GM12878 (cell line): ENCODE data around the gene NSUN2. TPM values are rescaled to one million over a fixed set of nuclear protein-coding genes. Genes with fewer than 3 reads are reported as not detected.

Experiments used
- ATAC-seq: fragments of 200-7000 bp; cut with Tn5 transposase; 3 replicates; pipeline ENCODE4 v1.9.1; 2020; ENCODE audit warnings: mild to moderate bottlenecking, moderate library complexity
- BruUV-seq: library from RNA; stranded (reverse); fragments of 400-500 nt; replicated peaks from 2 replicates; lab custom pipeline; 2021; lab: Mats Ljungman, UMichigan
- CTCF ChIA-PET: fragments of 300-600 bp; sonication (Branson Sonifier 250); formaldehyde crosslinking; extraction: SDS; loops from one replicate; lab custom pipeline; 2021; ENCODE audit warnings: inconsistent platforms; lab: Yijun Ruan, JAX
- POLR2A ChIA-PET: fragments of 350-600 bp; formaldehyde crosslinking; extraction: SDS; loops from one replicate; lab custom pipeline; 2021; ENCODE audit warnings: inconsistent platforms; lab: Charles Lee
- RAD21 ChIA-PET: fragments of 300-600 bp; sonication (Branson Sonifier 250); formaldehyde crosslinking; loops from one replicate; lab custom pipeline; 2023; ENCODE audit warnings: antibody characterized with exemption; ENCODE audit not compliant: unreplicated experiment; lab: Charles Lee
- SMC1A ChIA-PET: fragments of 300-600 bp; sonication (Branson Sonifier 250); formaldehyde crosslinking; loops from one replicate; lab custom pipeline; 2023; ENCODE audit not compliant: unreplicated experiment, uncharacterized antibody; lab: Charles Lee
- DNase-seq: peaks from one replicate; pipeline ENCODE4 v3.0.0-alpha.2; 2011; ENCODE audit warnings: low read depth, low spot score
- FAIRE-seq: peaks from 3 replicates; lab custom pipeline; 2011; peaks lifted over from hg19 to GRCh38; lab: Jason Lieb, UNC
- H2AFZ ChIP-seq: 2 replicates; pipeline ENCODE4 v1.6.0; 2011; ENCODE audit warnings: low read depth, low read length, control low read depth; ENCODE audit not compliant: control insufficient read depth
- H3K27ac ChIP-seq: 2 replicates; pipeline ENCODE4 v1.5.1; 2011; ENCODE audit warnings: control low read depth; ENCODE audit not compliant: control insufficient read depth, insufficient read depth
- H3K27me3 ChIP-seq, 2 experiments: replicated peaks in 1 of 2; 2 replicates each; pipeline versions ENCODE4 v1.6.0 to v1.6.1; 2011; ENCODE audit warnings: low read length in 1 of 2; ENCODE audit not compliant: control insufficient read depth in 2 of 2, insufficient read depth in 2 of 2
- H3K36me3 ChIP-seq, 2 experiments: 2 replicates each; pipeline ENCODE4 v1.5.1; 2011; ENCODE audit warnings: low read length in 1 of 2; ENCODE audit not compliant: control insufficient read depth in 2 of 2, insufficient read depth in 2 of 2
- H3K4me1 ChIP-seq: 2 replicates; pipeline ENCODE4 v1.6.1; 2011; ENCODE audit warnings: mild to moderate bottlenecking, low read length, moderate library complexity, mixed read lengths; ENCODE audit not compliant: control insufficient read depth, insufficient read depth
- H3K4me2 ChIP-seq: 2 replicates; pipeline ENCODE4 v1.6.0; 2011; ENCODE audit warnings: control low read depth; ENCODE audit not compliant: control insufficient read depth, insufficient read depth
- H3K4me3 ChIP-seq: fragments of 200-600 bp; sonication (generic); 2 replicates; pipeline ENCODE4 v1.5.1; 2016
- H3K79me2 ChIP-seq: 2 replicates; pipeline ENCODE4 v1.6.0; 2011; ENCODE audit warnings: low read length; ENCODE audit not compliant: control insufficient read depth, insufficient read depth
- H3K9ac ChIP-seq: 2 replicates; pipeline ENCODE4 v1.8.0; 2011; ENCODE audit warnings: low read length, control low read depth, mixed read lengths; ENCODE audit not compliant: control insufficient read depth, insufficient read depth
- H3K9me3 ChIP-seq: replicated peaks from 3 replicates; pipeline ENCODE4 v1.5.1; 2011; ENCODE audit warnings: mild to moderate bottlenecking, low read length; ENCODE audit not compliant: control insufficient read depth, insufficient read depth
- H4K20me1 ChIP-seq: 2 replicates; pipeline ENCODE4 v1.6.0; 2011; ENCODE audit not compliant: control insufficient read depth, insufficient read depth
- BCL11A ChIP-seq: IDR thresholded peaks from 2 replicates; pipeline ENCODE4 v1.6.1; 2011; ENCODE audit warnings: low read depth, low read length
- CBX3 ChIP-seq: fragments of 200-600 bp; sonication (generic); IDR thresholded peaks from 2 replicates; pipeline ENCODE4 v1.6.1; 2016; ENCODE audit warnings: low read depth, borderline replicate concordance
- CBX5 ChIP-seq: sonication (generic); IDR thresholded peaks from 2 replicates; pipeline ENCODE4 v1.6.1; 2016; ENCODE audit warnings: low read depth, moderate library complexity, mild to moderate bottlenecking, inconsistent platforms
- CHD4 ChIP-seq: fragments of 200-600 bp; sonication (generic); IDR thresholded peaks from 2 replicates; pipeline ENCODE4 v1.6.1; 2016; ENCODE audit warnings: mild to moderate bottlenecking
- DPF2 ChIP-seq: fragments of 450-650 bp; IDR thresholded peaks from 2 replicates; pipeline ENCODE4 v1.6.1; 2017; ENCODE audit warnings: mild to moderate bottlenecking
- EGR1 ChIP-seq, 2 experiments: IDR thresholded peaks; 1 replicate in 1 of 2; 2 replicates in 1 of 2; pipeline ENCODE4 v1.6.1; 2011 to 2012; ENCODE audit warnings: low read depth in 2 of 2, low read length in 2 of 2, borderline replicate concordance in 1 of 2, mild to moderate bottlenecking in 1 of 2, moderate library complexity in 1 of 2
- GABPA ChIP-seq: IDR thresholded peaks from 2 replicates; pipeline ENCODE4 v1.6.1; 2014; ENCODE audit warnings: antibody characterized with exemption, low read depth, mild to moderate bottlenecking, inconsistent platforms
- HDAC6 ChIP-seq: fragments of 200-600 bp; sonication (generic); IDR thresholded peaks from one replicate; pipeline ENCODE4 v1.8.0; 2017; ENCODE audit warnings: antibody characterized with exemption; ENCODE audit not compliant: unreplicated experiment
- LARP7 ChIP-seq: fragments of 450-650 bp; IDR thresholded peaks from 2 replicates; pipeline ENCODE4 v1.6.1; 2017; ENCODE audit warnings: mild to moderate bottlenecking
- MYC ChIP-seq: IDR thresholded peaks from 2 replicates; pipeline ENCODE4 v1.6.1; 2011; ENCODE audit warnings: mild to moderate bottlenecking, low read length, moderate library complexity, inconsistent platforms; ENCODE audit not compliant: insufficient read depth, insufficient replicate concordance, insufficient read length, severe bottlenecking
- NR2C2 ChIP-seq: IDR thresholded peaks from 2 replicates; pipeline ENCODE4 v1.6.1; 2011; ENCODE audit warnings: borderline replicate concordance, low read depth; ENCODE audit not compliant: control insufficient read depth, insufficient read length
- RAD51 ChIP-seq: fragments of 450-650 bp; IDR thresholded peaks from 2 replicates; pipeline ENCODE4 v1.6.1; 2016; ENCODE audit warnings: moderate library complexity, mild to moderate bottlenecking, inconsistent platforms
- RBBP5 ChIP-seq: fragments of 200-600 bp; sonication (generic); conservative IDR thresholded peaks from 2 replicates; pipeline ENCODE4 v1.6.1; 2016
- RELB ChIP-seq: fragments of 450-650 bp; IDR thresholded peaks from 2 replicates; pipeline ENCODE4 v1.6.1; 2017; ENCODE audit warnings: low read depth, mild to moderate bottlenecking, moderate library complexity
- SIX5 ChIP-seq: IDR thresholded peaks from 2 replicates; pipeline ENCODE4 v1.6.1; 2011; ENCODE audit warnings: mild to moderate bottlenecking, low read depth, low read length, moderate library complexity; ENCODE audit not compliant: severe bottlenecking
- SMAD1 ChIP-seq: fragments of 450-650 bp; IDR thresholded peaks from 2 replicates; pipeline ENCODE4 v1.6.1; 2018; ENCODE audit warnings: mild to moderate bottlenecking, low read depth; ENCODE audit not compliant: partially characterized antibody
- YY1 ChIP-seq: IDR thresholded peaks from 2 replicates; pipeline ENCODE4 v1.6.1; 2011; ENCODE audit warnings: low read depth, mild to moderate bottlenecking, low read length
- WGBS: methylation state at CpG from one replicate; pipeline ENCODE4 v1.1.6; 2016; ENCODE audit warnings: low lambda C conversion rate; ENCODE audit not compliant: insufficient replicate concordance, insufficient coverage; ENCODE audit errors: missing lambda C conversion rate; 5-methylcytosine and 5-hydroxymethylcytosine counted together
- in situ Hi-C: fragments of 300-500 bp; cut with MboI; formaldehyde crosslinking; loops from 9 replicates; pipeline ENCODE4 v1.14.3; 2018; ENCODE audit warnings: mixed read lengths
- intact Hi-C: fragments of 100-400 bp; cut with micrococcal nuclease; formaldehyde crosslinking; loops from one replicate; pipeline ENCODE4 v1.14.2; 2022; ENCODE audit not compliant: unreplicated experiment
- polyA plus RNA-seq, 11 experiments: library from polyadenylated mRNA; depleted of rRNA in 4 of 11; unstranded in 6 of 11; stranded (reverse) in 5 of 11; fragments of >200 nt; fragmentation: Nextera tagmentation in 4 of 11; fragmentation: Illumina TruSeq in 1 of 11; extraction: Ambion mirVana in 4 of 11; extraction: Trizol in 1 of 11; gene quantifications; 1 replicate in 1 of 11; 2 replicates in 10 of 11; pipeline versions ENCODE4 v1.2.1 to v1.2.3, GENCODE V29; 2011 to 2016; ENCODE audit warnings: inconsistent platforms in 2 of 11, missing spikeins in 2 of 11, low read depth in 1 of 11
- total RNA-seq, 4 experiments: library from RNA; depleted of rRNA in 3 of 4; stranded (reverse); fragments of >200 nt in 3 of 4; fragmentation: Illumina TruSeq in 1 of 4; extraction: Trizol in 1 of 4; gene quantifications; 2 replicates each; pipeline versions ENCODE4 v1.2.1 to v1.2.3, GENCODE V29; 2013 to 2021
- TF ChIP-seq, protein P1 (sequence below): fragments of 150-350 bp; IDR thresholded peaks from 2 replicates; pipeline ENCODE4 v1.6.1; 2016; ENCODE audit warnings: low read depth, low read length

NSUN2 gene
- total and polyA plus RNA-seq, 10 of the 15 experiments (the other 5 are each of a cell fraction or from before 2014, with no cell fraction given), result 8.0 to 112 (median 91.1) TPM

- no peak overlapping the region for H3K9ac ChIP-seq
- no peak for TF ChIP-seq HDAC6
- no peak for TF ChIP-seq SMAD1
- no peak for TF ChIP-seq RELB
- no peak for TF ChIP-seq BCL11A
- no peak for TF ChIP-seq RAD51
- no peak for TF ChIP-seq NR2C2
- no peak for TF ChIP-seq CBX3
- TF ChIP-seq CHD4, result no peak
- no peak for TF ChIP-seq LARP7
- no peak for TF ChIP-seq RBBP5
- no peak for TF ChIP-seq GABPA
- no peak for TF ChIP-seq EGR1 (IDR thresholded peaks at IDR 0.05; ENCODE audit: borderline replicate concordance in 1 of 2, low read depth in 2 of 2, low read length in 2 of 2)
- TF ChIP-seq, protein P1, sequence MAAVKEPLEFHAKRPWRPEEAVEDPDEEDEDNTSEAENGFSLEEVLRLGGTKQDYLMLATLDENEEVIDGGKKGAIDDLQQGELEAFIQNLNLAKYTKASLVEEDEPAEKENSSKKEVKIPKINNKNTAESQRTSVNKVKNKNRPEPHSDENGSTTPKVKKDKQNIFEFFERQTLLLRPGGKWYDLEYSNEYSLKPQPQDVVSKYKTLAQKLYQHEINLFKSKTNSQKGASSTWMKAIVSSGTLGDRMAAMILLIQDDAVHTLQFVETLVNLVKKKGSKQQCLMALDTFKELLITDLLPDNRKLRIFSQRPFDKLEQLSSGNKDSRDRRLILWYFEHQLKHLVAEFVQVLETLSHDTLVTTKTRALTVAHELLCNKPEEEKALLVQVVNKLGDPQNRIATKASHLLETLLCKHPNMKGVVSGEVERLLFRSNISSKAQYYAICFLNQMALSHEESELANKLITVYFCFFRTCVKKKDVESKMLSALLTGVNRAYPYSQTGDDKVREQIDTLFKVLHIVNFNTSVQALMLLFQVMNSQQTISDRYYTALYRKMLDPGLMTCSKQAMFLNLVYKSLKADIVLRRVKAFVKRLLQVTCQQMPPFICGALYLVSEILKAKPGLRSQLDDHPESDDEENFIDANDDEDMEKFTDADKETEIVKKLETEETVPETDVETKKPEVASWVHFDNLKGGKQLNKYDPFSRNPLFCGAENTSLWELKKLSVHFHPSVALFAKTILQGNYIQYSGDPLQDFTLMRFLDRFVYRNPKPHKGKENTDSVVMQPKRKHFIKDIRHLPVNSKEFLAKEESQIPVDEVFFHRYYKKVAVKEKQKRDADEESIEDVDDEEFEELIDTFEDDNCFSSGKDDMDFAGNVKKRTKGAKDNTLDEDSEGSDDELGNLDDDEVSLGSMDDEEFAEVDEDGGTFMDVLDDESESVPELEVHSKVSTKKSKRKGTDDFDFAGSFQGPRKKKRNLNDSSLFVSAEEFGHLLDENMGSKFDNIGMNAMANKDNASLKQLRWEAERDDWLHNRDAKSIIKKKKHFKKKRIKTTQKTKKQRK, result no peak
- no peak for TF ChIP-seq MYC
- no peak for TF ChIP-seq DPF2
- no peak for TF ChIP-seq CBX5
- no peak for TF ChIP-seq YY1
- no peak for TF ChIP-seq SIX5
- 0 out of 2 replicates have a peak, but pooled peaks cover 3% of the 10 kb centered on the region for H4K20me1 ChIP-seq
- no peaks in the 10 kb centered on the region for H3K4me1 ChIP-seq
- H2AFZ ChIP-seq, result no peak overlapping the region
- no peak overlapping the region for H3K27ac ChIP-seq
- ATAC-seq (no peak; the same call in 2 of the 3 replicates), FAIRE-seq (no peak), DNase-seq (no peak)
- H3K79me2 ChIP-seq, result peaks cover 4% of the 10 kb centered on the region; the same call in 1 of the 2 replicates
- H3K4me3 ChIP-seq, result no peak overlapping the region
- WGBS, result 86% methylated on average over 8 of the region's 8 CpGs
- in situ Hi-C loops (no loop called here), intact Hi-C loops (no loop called here)
- H3K36me3 ChIP-seq, result peaks cover 32 to 56% of the 10 kb centered on the region in 2 experiments
- no peaks in the 10 kb centered on the region for H3K9me3 ChIP-seq
- no peak overlapping the region for H3K4me2 ChIP-seq
- POLR2A ChIA-PET, result no interaction called here
- SMC1A ChIA-PET, result interaction anchor here (1.0 kb wide), 1 partner anchor 9 kb away, joined by 4 read pairs; no protein-coding TSS in a partner anchor
- no TSS peak for BruUV-seq
- H3K27me3 ChIP-seq, result no peaks in the 10 kb centered on the region
- RAD21 ChIA-PET, result interaction anchor here (0.7 kb wide), 1 partner anchor 339 kb away, joined by 3 read pairs; no protein-coding TSS in a partner anchor
- CTCF ChIA-PET, result interaction anchor here (0.7 kb wide), 1 partner anchor 17 kb away, joined by 3 read pairs; the partner anchor contains the start of gene NSUN2
These were observed 17.6 kb downstream of the NSUN2 start for GRCh38 chr5:6615034-6615815.
